GOT3 (cell line): ENCODE results near the gene ACP6.
"Not testable (repeated sequence)": the region's sequence is repeated elsewhere in the genome, so short reads cannot be mapped to it uniquely, and the experiment has no call there.

Experiments
- DNase-seq: peaks from one replicate; lab custom pipeline; 2025; ENCODE audit warnings: mixed read lengths; lab: John Stamatoyannopoulos, UW

Gene ACP6

GRCh38 chr1:147670319-147671001 lies at the start of gene ACP6:
Gene ACP6 (minus strand): TSS chr1:147670524. CDS start chr1:147670048, 476 bp downstream.
- DNase-seq: peak; percentile 46

- no peak for DNase-seq
Observed at GRCh38 chr1:147719711-147720225, 49.4 kb upstream of the ACP6 start.

- no peak for DNase-seq
Observed at GRCh38 chr1:147719029-147719698, 48.8 kb upstream of the ACP6 start.

- no peak for DNase-seq
Observed at GRCh38 chr1:147717706-147718097, 47.4 kb upstream of the ACP6 start.

- no peak for DNase-seq
Observed at GRCh38 chr1:147717051-147717705, 46.9 kb upstream of the ACP6 start.

- DNase-seq: no peak
Observed at GRCh38 chr1:147712605-147713004, 42.3 kb upstream of the ACP6 start.

- no peak for DNase-seq
Observed at GRCh38 chr1:147700042-147701006, 30.0 kb upstream of the ACP6 start.

GRCh38 chr1:147699686-147700041 lies 29.3 kb upstream of the ACP6 start:
- no peak for DNase-seq

- no peak for DNase-seq
Observed at GRCh38 chr1:147683163-147683763, 12.9 kb upstream of the ACP6 start.

- not testable (repeated sequence) for DNase-seq
Observed at GRCh38 chr1:147680608-147681235, 10.4 kb upstream of the ACP6 start.

- DNase-seq: not testable (repeated sequence)
Observed at GRCh38 chr1:147677681-147678080, 7.4 kb upstream of the ACP6 start.

GRCh38 chr1:147676311-147677085 lies 6.2 kb upstream of the ACP6 start:
- no peak for DNase-seq

- DNase-seq: no peak
Observed at GRCh38 chr1:147673816-147674215, 3.5 kb upstream of the ACP6 start.

- DNase-seq: no peak
Observed at GRCh38 chr1:147673406-147673805, 3.1 kb upstream of the ACP6 start.

- no peak for DNase-seq
Observed at GRCh38 chr1:147669469-147670318, 630 bp downstream of the ACP6 start.

GRCh38 chr1:147665521-147665920 lies 4.8 kb downstream of the ACP6 start:
- no peak for DNase-seq

GRCh38 chr1:147664206-147664605 lies 6.1 kb downstream of the ACP6 start:
- DNase-seq: no peak

- DNase-seq: no peak
Observed at GRCh38 chr1:147654511-147654910, 15.8 kb downstream of the ACP6 start.

GRCh38 chr1:147652306-147652705 lies 18.0 kb downstream of the ACP6 start:
- no peak for DNase-seq
